Measurements from ENCODE around the gene SENP7. TPM values are rescaled to one million over a fixed set of nuclear protein-coding genes. Genes with fewer than 3 reads are reported as not detected.
"Not testable (repeated sequence)": the region's sequence is repeated elsewhere in the genome, so short reads cannot be mapped to it uniquely, and the experiment has no call there.

Gene SENP7
- total and polyA plus RNA-seq, 4 experiments from 2014 or later, result 9.7 to 69.8 (median 40.8) TPM

- H3K4me3 Mint-ChIP-seq, result peak overlapping the region in 4 of 8 donors; percentile 2 to 63 (median 26)
- peaks cover 0 to 2% (median 0%) of the 10 kb centered on the region in 8 donors for H3K9me3 Mint-ChIP-seq
- no peaks in the 10 kb centered on the region for H3K27me3 Mint-ChIP-seq
- CTCF ChIA-PET (ENCODE audit: partially characterized antibody), result no interaction called here
- POLR2A ChIA-PET (ENCODE audit: partially characterized antibody), result interaction anchor here (0.7 to 1.2 kb wide), 2 partner anchors 39 to 95 kb away, joined by 3 to 4 read pairs; partner anchors contain the start of gene PCNP
- Histone ChIP-seq H3K27ac (ENCODE audit: low read depth, low read length) (no peak overlapping the region), H3K9me3 (ENCODE audit: control insufficient read depth in 1 of 2, low read length in 2 of 2) (no peaks in the 10 kb centered on the region), H3K4me3 (ENCODE audit: low read length in 2 of 2) (no peak overlapping the region), H3K4me1 (ENCODE audit: insufficient read depth, low read length) (peaks cover 26% of the 10 kb centered on the region), H3K36me3 (ENCODE audit: insufficient read depth, low read length) (peaks cover 7% of the 10 kb centered on the region), H3K27me3 (ENCODE audit: insufficient read depth, low read length) (no peaks in the 10 kb centered on the region)
- intact Hi-C loops (cut with micrococcal nuclease), result no loop called here
- peak overlapping the region in 4 of 7 donors; percentile 54 to 79 (median 74) for H3K27ac Mint-ChIP-seq
- peaks cover 48 to 90% (median 66%) of the 10 kb centered on the region in 4 donors for H3K4me1 Mint-ChIP-seq
- no peak for DNase-seq
- peaks cover 74 to 78% of the 10 kb centered on the region in 2 donors for H3K36me3 Mint-ChIP-seq
These were observed 34.0 kb downstream of the SENP7 start for GRCh38 chr3:101478980-101479379.

GRCh38 chr3:101474841-101475552 lies 38.0 kb downstream of the SENP7 start:
- H3K36me3 ChIP-seq (ENCODE audit: insufficient read depth, low read length); H3K4me3 ChIP-seq (ENCODE audit: low read length in 2 of 2); intact Hi-C loops (cut with micrococcal nuclease); CTCF ChIA-PET (ENCODE audit: partially characterized antibody); H3K9me3 ChIP-seq (ENCODE audit: control insufficient read depth in 1 of 2, low read length in 2 of 2); H3K27ac ChIP-seq (ENCODE audit: low read depth, low read length); H3K4me3 Mint-ChIP-seq; H3K27me3 ChIP-seq (ENCODE audit: insufficient read depth, low read length); POLR2A ChIA-PET (ENCODE audit: partially characterized antibody); DNase-seq; H3K27me3 Mint-ChIP-seq; H3K9me3 Mint-ChIP-seq: not testable (repeated sequence)
- peak overlapping the region in 3 of 7 donors; percentile 8 to 66 (median 36) for H3K27ac Mint-ChIP-seq
- H3K4me1 Mint-ChIP-seq, result peaks cover 45 to 86% (median 64%) of the 10 kb centered on the region in 4 donors
- H3K36me3 Mint-ChIP-seq, result peaks cover 67 to 74% of the 10 kb centered on the region in 2 donors
- peaks cover 13% of the 10 kb centered on the region for H3K4me1 ChIP-seq (ENCODE audit: insufficient read depth, low read length)

- H3K27me3 Mint-ChIP-seq; DNase-seq; H3K9me3 Mint-ChIP-seq; H3K36me3 ChIP-seq (ENCODE audit: insufficient read depth, low read length); H3K9me3 ChIP-seq (ENCODE audit: control insufficient read depth in 1 of 2, low read length in 2 of 2); H3K27ac ChIP-seq (ENCODE audit: low read depth, low read length); H3K4me3 ChIP-seq (ENCODE audit: low read length in 2 of 2); CTCF ChIA-PET (ENCODE audit: partially characterized antibody); H3K27me3 ChIP-seq (ENCODE audit: insufficient read depth, low read length): not testable (repeated sequence)
- peaks cover 22% of the 10 kb centered on the region for H3K4me1 ChIP-seq (ENCODE audit: insufficient read depth, low read length)
- H3K4me3 Mint-ChIP-seq, result peak overlapping the region in 1 of 8 donors; percentile 57
- peak overlapping the region in 6 of 7 donors; percentile 39 to 96 (median 89) for H3K27ac Mint-ChIP-seq
- POLR2A ChIA-PET (ENCODE audit: partially characterized antibody), result interaction anchor here (0.7 kb wide), 1 partner anchor 62 kb away, joined by 3 read pairs; no protein-coding TSS in a partner anchor
- intact Hi-C loops (cut with micrococcal nuclease), result loop anchor here (5.0 to 10.0 kb wide), 2 partner anchors 49 to 54 kb away; no protein-coding TSS in a partner anchor
- H3K36me3 Mint-ChIP-seq, result peaks cover 29 to 42% of the 10 kb centered on the region in 2 donors
- H3K4me1 Mint-ChIP-seq, result peaks cover 58 to 86% (median 69%) of the 10 kb centered on the region in 4 donors
These were observed 44.3 kb downstream of the SENP7 start for GRCh38 chr3:101468676-101469075.

- H3K9me3 ChIP-seq (ENCODE audit: control insufficient read depth in 1 of 2, low read length in 2 of 2); DNase-seq; H3K27me3 Mint-ChIP-seq; H3K27ac ChIP-seq (ENCODE audit: low read depth, low read length); H3K36me3 ChIP-seq (ENCODE audit: insufficient read depth, low read length); H3K27me3 ChIP-seq (ENCODE audit: insufficient read depth, low read length); H3K9me3 Mint-ChIP-seq; H3K4me3 ChIP-seq (ENCODE audit: low read length in 2 of 2): not testable (repeated sequence)
- POLR2A ChIA-PET (ENCODE audit: partially characterized antibody), result interaction anchor here (1.3 kb wide), 1 partner anchor 45 kb away, joined by 3 read pairs; the partner anchor contains the start of gene SENP7
- Mint-ChIP-seq H3K27ac (peak overlapping the region; percentile 19 to 96 (median 88)), H3K4me3 (peak overlapping the region in 6 of 8 donors; percentile 52 to 87 (median 78)), H3K36me3 (peaks cover 23 to 39% of the 10 kb centered on the region in 2 donors), H3K4me1 (peaks cover 52 to 85% (median 63%) of the 10 kb centered on the region in 4 donors)
- CTCF ChIA-PET (ENCODE audit: partially characterized antibody), result interaction anchor here (1.7 kb wide), 1 partner anchor 106 kb away, joined by 4 read pairs; the partner anchor contains the start of gene PCNP
- intact Hi-C loops (cut with micrococcal nuclease), result loop anchor here (5.0 to 10.0 kb wide), 2 partner anchors 50 to 52 kb away; no protein-coding TSS in a partner anchor
- H3K4me1 ChIP-seq (ENCODE audit: insufficient read depth, low read length), result peaks cover 22% of the 10 kb centered on the region
These were observed 45.7 kb downstream of the SENP7 start for GRCh38 chr3:101467310-101467663.

DNA sequence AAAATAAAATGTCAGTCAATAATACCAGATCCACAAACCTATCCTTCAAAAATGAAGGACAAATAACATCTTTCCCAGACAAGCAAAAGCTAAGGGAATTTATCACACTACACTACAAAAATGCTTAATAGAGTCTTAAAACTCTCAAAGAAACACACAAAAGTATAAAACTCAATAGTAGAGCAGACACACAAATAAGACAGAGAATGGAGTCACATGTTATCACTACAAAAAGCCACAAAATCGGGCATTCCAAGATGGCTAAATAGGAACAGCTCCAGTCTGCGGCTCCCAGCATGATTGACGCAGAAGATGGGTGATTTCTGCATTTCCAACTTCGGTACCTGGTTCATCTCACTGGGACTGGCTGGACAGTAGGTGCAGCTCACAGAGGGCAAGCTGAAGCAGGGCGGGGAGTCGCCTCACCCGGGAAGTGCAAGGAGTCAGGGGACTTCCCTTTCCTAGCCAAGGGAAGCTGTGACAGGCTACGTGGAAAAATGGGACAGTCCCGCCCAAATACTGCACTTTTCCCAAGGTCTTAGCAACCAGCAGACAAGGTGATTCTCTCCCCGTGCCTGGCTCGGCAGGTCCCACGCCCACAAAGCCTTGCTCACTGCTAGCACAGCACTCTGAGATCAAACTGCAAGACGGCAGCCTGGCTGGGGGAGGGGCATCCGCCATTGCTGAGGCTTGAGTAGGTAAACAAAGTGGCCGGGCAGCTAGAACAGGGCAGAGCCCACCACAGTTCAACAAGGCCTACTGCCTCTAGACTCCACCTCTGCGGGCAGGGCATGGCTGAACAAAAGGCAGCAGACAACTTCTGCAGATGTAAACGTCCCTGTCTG lies 46.3 kb downstream of the SENP7 start:
- peak in 4 of 5 donors; percentile 31 to 80 (median 44) for DNase-seq
- Mint-ChIP-seq H3K4me3 (peak overlapping the region in 6 of 8 donors; percentile 52 to 87 (median 78)), H3K27me3 (no peaks in the 10 kb centered on the region), H3K27ac (peak overlapping the region in 6 of 7 donors; percentile 79 to 96 (median 90)), H3K36me3 (peaks cover 20 to 36% of the 10 kb centered on the region in 2 donors), H3K4me1 (peaks cover 52 to 82% (median 63%) of the 10 kb centered on the region in 4 donors), H3K9me3 (peaks cover 0 to 7% (median 4%) of the 10 kb centered on the region in 8 donors)
- peak overlapping the region; percentile 32 for H3K27ac ChIP-seq (ENCODE audit: low read depth, low read length)
- no peaks in the 10 kb centered on the region for H3K27me3 ChIP-seq (ENCODE audit: insufficient read depth, low read length)
- no peak overlapping the region for H3K4me3 ChIP-seq (ENCODE audit: low read length in 2 of 2)
- POLR2A ChIA-PET (ENCODE audit: partially characterized antibody), result interaction anchor here (1.3 to 1.7 kb wide), 2 partner anchors 46 to 52 kb away, joined by 3 to 4 read pairs; partner anchors contain the start of gene SENP7
- no peaks in the 10 kb centered on the region for H3K36me3 ChIP-seq (ENCODE audit: insufficient read depth, low read length)
- CTCF ChIA-PET (ENCODE audit: partially characterized antibody), result interaction anchor here (1.7 kb wide), 1 partner anchor 107 kb away, joined by 4 read pairs; the partner anchor contains the start of gene PCNP
- H3K4me1 ChIP-seq (ENCODE audit: insufficient read depth, low read length), result peaks cover 22% of the 10 kb centered on the region
- no peaks in the 10 kb centered on the region for H3K9me3 ChIP-seq (ENCODE audit: control insufficient read depth in 1 of 2, low read length in 2 of 2)
- intact Hi-C loops (cut with micrococcal nuclease), result loop anchor here (5.0 to 10.0 kb wide), 2 partner anchors 51 to 52 kb away; no protein-coding TSS in a partner anchor

DNA sequence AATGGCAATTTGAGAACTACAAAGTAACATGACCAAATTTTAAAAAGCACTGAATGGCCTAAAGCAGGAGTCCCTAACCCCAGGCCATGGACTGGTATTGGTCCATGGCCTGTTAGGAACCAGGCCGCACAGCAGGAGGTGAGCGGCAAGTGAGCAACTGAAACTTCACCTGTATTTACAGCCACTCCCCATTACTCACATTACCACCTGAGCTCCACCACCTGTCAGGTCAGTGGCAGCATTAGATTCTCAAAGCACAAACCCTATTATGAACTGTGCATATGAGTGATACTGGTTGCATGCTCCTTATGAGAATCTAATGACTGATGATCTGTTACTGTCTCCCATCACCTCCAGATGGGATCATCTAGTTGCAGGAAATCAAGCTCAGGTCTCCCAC lies 48.8 kb downstream of the SENP7 start:
- no peak overlapping the region for H3K4me3 Mint-ChIP-seq
- H3K36me3 Mint-ChIP-seq, result peaks cover 31 to 35% of the 10 kb centered on the region in 2 donors
- intact Hi-C loops (cut with micrococcal nuclease), result loop anchor here (10.0 kb wide), 1 partner anchor 49 kb away; no protein-coding TSS in a partner anchor
- H3K4me1 Mint-ChIP-seq, result peaks cover 55 to 80% (median 65%) of the 10 kb centered on the region in 4 donors
- H3K4me3 ChIP-seq (ENCODE audit: low read length in 2 of 2), result no peak overlapping the region
- H3K27ac Mint-ChIP-seq, result peak overlapping the region in 2 of 7 donors; percentile 27 to 31
- no peak overlapping the region for H3K27ac ChIP-seq (ENCODE audit: low read depth, low read length)
- H3K36me3 ChIP-seq (ENCODE audit: insufficient read depth, low read length), result no peaks in the 10 kb centered on the region
- H3K27me3 Mint-ChIP-seq, result no peaks in the 10 kb centered on the region
- ChIA-PET POLR2A (ENCODE audit: partially characterized antibody) (interaction anchor here (1.1 kb wide), 1 partner anchor 48 kb away, joined by 3 read pairs; no protein-coding TSS in a partner anchor), CTCF (ENCODE audit: partially characterized antibody) (no interaction called here)
- no peaks in the 10 kb centered on the region for H3K27me3 ChIP-seq (ENCODE audit: insufficient read depth, low read length)
- H3K4me1 ChIP-seq (ENCODE audit: insufficient read depth, low read length), result peaks cover 22% of the 10 kb centered on the region
- H3K9me3 Mint-ChIP-seq, result peaks cover 0 to 3% (median 0%) of the 10 kb centered on the region in 8 donors
- no peak for DNase-seq
- H3K9me3 ChIP-seq (ENCODE audit: control insufficient read depth in 1 of 2, low read length in 2 of 2), result no peaks in the 10 kb centered on the region
